HG02943 (cell line): ENCODE data around the gene TBC1D21.

Experiments
- ATAC-seq: cut with Tn5 transposase; IDR thresholded peaks from one replicate; pipeline ENCODE4 v1.9.1; 2021; ENCODE audit warnings: mild to moderate bottlenecking, low read depth, moderate library complexity; ENCODE audit not compliant: unreplicated experiment

The TBC1D21 gene

GRCh38 chr15:73907035-73907408 is 33.7 kb downstream of the TBC1D21 start:
- ATAC-seq, result no peak

- no peak for ATAC-seq
These were observed 34.9 kb downstream of the TBC1D21 start for GRCh38 chr15:73908030-73908821.

GRCh38 chr15:73908822-73909122 is 35.4 kb downstream of the TBC1D21 start:
- no peak for ATAC-seq

GRCh38 chr15:73909651-73910050 is 36.3 kb downstream of the TBC1D21 start:
- ATAC-seq, result no peak

GRCh38 chr15:73910522-73911303 is 37.3 kb downstream of the TBC1D21 start:
- no peak for ATAC-seq

- ATAC-seq, result no peak
These were observed 38.7 kb downstream of the TBC1D21 start for GRCh38 chr15:73912030-73912596.

- ATAC-seq, result no peak
These were observed 40.8 kb downstream of the TBC1D21 start for GRCh38 chr15:73914145-73914544.

GRCh38 chr15:73915082-73915481 is 41.7 kb downstream of the TBC1D21 start:
- no peak for ATAC-seq

GRCh38 chr15:73918784-73919183 is 45.4 kb downstream of the TBC1D21 start:
- ATAC-seq, result no peak

GRCh38 chr15:73919706-73920105 is 46.3 kb downstream of the TBC1D21 start:
- ATAC-seq, result no peak

GRCh38 chr15:73921254-73921925 is 48.0 kb downstream of the TBC1D21 start:
- ATAC-seq, result no peak

GRCh38 chr15:73922186-73923151 is 49.1 kb downstream of the TBC1D21 start:
- ATAC-seq, result no peak

- ATAC-seq, result no peak
These were observed 49.8 kb downstream of the TBC1D21 start for GRCh38 chr15:73923156-73923487.

- ATAC-seq, result no peak
These were observed 50.3 kb downstream of the TBC1D21 start for GRCh38 chr15:73923488-73924164.

- ATAC-seq, result no peak
These were observed 51.0 kb downstream of the TBC1D21 start for GRCh38 chr15:73924171-73924921.

- no peak for ATAC-seq
These were observed 52.5 kb downstream of the TBC1D21 start for GRCh38 chr15:73925848-73926218.

GRCh38 chr15:73926219-73927002 is 53.0 kb downstream of the TBC1D21 start, which contains the start of gene LOXL1:
TSS of gene LOXL1 (plus strand) at chr15:73926462. CDS start at chr15:73926784, 322 bp downstream.
- no peak for ATAC-seq

GRCh38 chr15:73927003-73927475 is 53.7 kb downstream of the TBC1D21 start:
- ATAC-seq, result no peak
